ENCODE results near the gene ARHGDIG.
"Not testable (repeated sequence)": the region's sequence is repeated elsewhere in the genome, so short reads cannot be mapped to it uniquely, and the experiment has no call there.

- TF ChIP-seq, protein P1, sequence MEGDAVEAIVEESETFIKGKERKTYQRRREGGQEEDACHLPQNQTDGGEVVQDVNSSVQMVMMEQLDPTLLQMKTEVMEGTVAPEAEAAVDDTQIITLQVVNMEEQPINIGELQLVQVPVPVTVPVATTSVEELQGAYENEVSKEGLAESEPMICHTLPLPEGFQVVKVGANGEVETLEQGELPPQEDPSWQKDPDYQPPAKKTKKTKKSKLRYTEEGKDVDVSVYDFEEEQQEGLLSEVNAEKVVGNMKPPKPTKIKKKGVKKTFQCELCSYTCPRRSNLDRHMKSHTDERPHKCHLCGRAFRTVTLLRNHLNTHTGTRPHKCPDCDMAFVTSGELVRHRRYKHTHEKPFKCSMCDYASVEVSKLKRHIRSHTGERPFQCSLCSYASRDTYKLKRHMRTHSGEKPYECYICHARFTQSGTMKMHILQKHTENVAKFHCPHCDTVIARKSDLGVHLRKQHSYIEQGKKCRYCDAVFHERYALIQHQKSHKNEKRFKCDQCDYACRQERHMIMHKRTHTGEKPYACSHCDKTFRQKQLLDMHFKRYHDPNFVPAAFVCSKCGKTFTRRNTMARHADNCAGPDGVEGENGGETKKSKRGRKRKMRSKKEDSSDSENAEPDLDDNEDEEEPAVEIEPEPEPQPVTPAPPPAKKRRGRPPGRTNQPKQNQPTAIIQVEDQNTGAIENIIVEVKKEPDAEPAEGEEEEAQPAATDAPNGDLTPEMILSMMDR (IDR thresholded peaks at IDR 0.05) = not testable (repeated sequence)
- not testable (repeated sequence) for TF ChIP-seq EZH2, EZH2phosphoT487 (IDR thresholded peaks at IDR 0.05)
Observed at GRCh38 chr16:258091-258490, 22.3 kb upstream of the ARHGDIG start.
